GM21447 (cell line): ENCODE data around the gene UNK.

Experiments used
- ATAC-seq: cut with Tn5 transposase; IDR thresholded peaks from one replicate; pipeline ENCODE4 v1.9.1; 2021; ENCODE audit not compliant: unreplicated experiment

UNK gene

DNA sequence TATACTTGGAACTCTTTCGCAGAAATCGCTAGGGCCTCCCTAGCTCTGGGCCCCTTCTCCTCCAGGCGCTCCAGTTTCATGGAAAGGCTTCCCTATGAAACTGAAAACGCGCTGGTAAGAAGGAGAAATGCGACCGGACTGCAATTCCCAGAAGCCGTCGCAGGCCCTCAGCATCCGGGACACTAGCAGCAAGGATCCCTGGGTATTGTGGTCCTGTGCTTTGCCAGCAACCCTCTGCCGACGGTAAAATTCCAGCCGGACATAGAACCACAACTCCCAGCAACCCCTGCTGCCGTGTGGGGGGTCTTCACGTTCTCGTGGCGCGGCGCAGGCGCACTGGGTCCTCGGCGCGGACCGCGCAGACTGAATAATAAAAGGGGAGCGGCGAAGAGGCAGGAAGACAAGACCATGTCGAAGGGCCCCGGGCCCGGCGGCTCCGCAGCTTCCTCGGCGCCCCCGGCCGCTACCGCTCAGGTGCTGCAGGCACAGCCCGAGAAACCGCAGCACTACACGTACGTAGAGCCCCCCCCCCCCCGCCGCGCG lies at the start of gene UNK:
Gene UNK, plus strand, starts transcription at position 334 of the 543 bp plus-strand sequence. Its CDS starts 75 bp downstream, at position 409.
- peak; percentile 58 for ATAC-seq

DNA sequence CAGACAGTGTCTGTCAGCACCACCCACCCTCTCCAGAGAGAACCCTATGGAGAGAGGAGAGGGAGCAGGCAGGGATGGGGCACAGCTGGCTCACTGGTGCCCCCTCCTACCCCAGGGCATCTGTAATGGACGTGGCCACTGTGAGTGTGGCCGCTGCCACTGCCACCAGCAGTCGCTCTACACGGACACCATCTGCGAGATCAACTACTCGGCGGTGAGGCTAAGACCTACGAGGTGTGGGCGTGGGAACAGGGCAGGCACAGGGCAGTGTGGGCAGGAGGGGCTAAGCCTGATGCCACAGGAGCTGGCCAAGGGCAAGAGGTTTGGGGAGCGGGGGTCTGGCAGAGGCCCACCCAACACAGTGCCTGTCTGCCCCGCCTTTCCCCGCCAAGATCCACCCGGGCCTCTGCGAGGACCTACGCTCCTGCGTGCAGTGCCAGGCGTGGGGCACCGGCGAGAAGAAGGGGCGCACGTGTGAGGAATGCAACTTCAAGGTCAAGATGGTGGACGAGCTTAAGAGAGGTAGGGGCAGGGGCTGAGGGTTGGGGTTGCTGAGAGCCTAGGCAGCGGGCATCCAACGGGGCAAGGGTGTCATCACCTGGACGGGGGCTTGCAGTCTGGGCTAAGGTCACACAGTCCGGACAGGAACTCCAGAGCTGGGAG lies 48.3 kb upstream of the UNK start:
- ATAC-seq: no peak

- no peak for ATAC-seq
These were observed 47.3 kb upstream of the UNK start for GRCh38 chr17:75737133-75737962.

- no peak for ATAC-seq
These were observed 46.3 kb upstream of the UNK start for GRCh38 chr17:75738218-75738802.

- no peak for ATAC-seq
These were observed 45.4 kb upstream of the UNK start for GRCh38 chr17:75739174-75739573.

DNA sequence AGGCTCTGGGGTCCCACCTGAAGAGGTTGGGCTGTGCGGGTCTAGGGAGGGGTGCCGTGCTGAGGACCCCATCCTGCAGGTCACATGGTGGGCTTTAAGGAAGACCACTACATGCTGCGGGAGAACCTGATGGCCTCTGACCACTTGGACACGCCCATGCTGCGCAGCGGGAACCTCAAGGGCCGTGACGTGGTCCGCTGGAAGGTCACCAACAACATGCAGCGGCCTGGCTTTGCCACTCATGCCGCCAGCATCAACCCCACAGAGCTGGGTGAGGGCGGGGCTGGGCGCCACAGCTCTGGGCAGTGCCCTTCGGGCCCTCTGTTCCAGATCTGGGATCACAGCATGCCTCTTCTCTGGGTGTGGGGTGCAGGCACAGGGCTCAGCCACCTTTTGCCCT lies 44.8 kb upstream of the UNK start:
- no peak for ATAC-seq

- ATAC-seq: no peak
These were observed 44.4 kb upstream of the UNK start for GRCh38 chr17:75740215-75740614.

DNA sequence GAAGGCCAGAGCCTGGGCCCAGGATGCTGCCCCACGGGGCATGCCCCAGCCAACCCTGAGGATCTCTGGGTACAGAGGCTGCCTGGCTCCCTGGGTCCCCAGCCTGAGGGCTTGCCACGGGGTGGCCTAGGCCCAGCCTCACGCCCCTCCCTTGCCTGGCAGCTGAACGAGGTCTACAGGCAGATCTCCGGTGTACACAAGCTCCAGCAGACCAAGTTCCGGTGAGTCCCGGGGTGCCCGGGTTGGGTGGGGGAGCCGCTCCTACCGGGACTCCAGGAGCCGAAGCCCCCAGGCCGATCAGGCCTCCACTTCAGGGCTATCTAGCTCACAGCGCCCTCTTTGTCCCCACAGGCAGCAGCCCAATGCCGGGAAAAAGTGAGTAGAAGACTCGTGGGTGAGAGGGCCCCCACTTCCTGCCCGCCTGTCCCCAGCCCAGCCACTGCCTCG lies 44.0 kb upstream of the UNK start:
- no peak for ATAC-seq

- no peak for ATAC-seq
These were observed 42.3 kb upstream of the UNK start for GRCh38 chr17:75742337-75742736.

GRCh38 chr17:75743625-75744206 lies 40.9 kb upstream of the UNK start:
- no peak for ATAC-seq

DNA sequence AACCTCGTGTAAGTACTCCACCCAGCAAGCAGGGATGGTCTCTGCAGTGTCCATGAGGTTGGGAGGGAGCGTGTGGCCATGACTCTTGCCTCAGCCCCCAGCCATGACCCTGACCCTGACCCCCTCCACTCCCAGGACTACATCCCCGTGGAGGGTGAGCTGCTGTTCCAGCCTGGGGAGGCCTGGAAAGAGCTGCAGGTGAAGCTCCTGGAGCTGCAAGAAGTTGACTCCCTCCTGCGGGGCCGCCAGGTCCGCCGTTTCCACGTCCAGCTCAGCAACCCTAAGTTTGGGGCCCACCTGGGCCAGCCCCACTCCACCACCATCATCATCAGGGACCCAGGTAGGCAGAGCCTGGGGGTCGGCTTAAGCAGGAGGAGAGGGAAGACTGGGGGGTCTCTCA lies 35.9 kb upstream of the UNK start:
- ATAC-seq: no peak

DNA sequence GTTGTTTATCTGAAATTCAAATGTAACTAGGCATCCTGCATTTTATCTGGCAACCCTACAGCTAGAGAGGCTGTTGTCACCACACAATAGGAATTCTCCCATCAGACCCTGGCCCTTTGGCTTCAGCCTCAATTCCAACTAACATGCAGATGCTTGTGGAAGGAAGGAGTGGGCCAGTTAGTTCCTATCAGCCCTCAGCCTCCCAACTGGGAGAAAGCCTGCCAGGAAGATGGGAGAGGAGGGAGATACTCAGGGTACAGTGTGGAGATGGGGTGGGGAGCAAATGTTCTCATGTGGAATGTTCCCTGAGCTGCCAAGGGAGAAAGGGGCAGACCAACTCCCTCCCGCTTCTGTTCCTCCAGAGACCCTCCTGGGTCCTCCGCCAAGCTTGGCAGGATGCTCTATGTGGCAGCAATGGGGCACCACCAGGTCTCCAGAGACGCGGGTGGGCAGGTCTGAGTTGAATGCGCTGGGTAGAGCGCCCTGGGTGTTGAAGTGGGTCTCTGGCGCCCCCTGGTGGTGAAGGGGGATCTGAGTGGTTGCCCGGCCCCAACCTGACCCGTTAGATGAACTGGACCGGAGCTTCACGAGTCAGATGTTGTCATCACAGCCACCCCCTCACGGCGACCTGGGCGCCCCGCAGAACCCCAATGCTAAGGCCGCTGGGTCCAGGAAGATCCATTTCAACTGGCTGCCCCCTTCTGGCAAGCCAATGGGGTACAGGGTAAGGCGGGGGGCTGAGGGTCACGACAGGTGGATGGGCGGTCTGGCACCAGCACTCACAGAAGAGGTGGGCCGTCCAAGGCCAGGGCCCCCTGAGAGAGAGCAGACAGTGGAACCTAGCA lies 34.8 kb upstream of the UNK start:
- no peak for ATAC-seq

DNA sequence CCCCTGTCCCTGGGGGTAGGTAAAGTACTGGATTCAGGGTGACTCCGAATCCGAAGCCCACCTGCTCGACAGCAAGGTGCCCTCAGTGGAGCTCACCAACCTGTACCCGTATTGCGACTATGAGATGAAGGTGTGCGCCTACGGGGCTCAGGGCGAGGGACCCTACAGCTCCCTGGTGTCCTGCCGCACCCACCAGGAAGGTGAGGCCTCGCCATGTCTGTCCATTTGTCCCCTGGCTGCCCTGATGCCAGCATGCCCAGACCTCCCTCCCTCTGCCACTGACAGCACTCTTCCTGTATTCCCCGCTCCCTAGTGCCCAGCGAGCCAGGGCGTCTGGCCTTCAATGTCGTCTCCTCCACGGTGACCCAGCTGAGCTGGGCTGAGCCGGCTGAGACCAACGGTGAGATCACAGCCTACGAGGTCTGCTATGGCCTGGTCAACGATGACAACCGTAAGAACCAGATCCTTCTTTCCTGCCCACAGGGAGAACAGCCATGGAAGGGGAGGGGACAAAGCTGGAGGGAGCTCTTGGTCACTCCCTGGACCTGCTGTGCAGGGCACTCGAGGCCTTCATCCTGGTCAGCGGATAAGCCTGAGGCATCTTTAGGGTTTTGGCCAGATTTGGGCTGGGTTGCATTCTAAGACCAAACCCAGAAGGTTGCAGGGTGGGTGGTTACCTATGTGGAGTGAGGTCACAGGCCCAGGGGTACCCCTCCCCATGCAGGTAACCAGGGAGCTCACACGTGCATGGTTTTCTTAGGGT lies 33.8 kb upstream of the UNK start:
- ATAC-seq: no peak

DNA sequence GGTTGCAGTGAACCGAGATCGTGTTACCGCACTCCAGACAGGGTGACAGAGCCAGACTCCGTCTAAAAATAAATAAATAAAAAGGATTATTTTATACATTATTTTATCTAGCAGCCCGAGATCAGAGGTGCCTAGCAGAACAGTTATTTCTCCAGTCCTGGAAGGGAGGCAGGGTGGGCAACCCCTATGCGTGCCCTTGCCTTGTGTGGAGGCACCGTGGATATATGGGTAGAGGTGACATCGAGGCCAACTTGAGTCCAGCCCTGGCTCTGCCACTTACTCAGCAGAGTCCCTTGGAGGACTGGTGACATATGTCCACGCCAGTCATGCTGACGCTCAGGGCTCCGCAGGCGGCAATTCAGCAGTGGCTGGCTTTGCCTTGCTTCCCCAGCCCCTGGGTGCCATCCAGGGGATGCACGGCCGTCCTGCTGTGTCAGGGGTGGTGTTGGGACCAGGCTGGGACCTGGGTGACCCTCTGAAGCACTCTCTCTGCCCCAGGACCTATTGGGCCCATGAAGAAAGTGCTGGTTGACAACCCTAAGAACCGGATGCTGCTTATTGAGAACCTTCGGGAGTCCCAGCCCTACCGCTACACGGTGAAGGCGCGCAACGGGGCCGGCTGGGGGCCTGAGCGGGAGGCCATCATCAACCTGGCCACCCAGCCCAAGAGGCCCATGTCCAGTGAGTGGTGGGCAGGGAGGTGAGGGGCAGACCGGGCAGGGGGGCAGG lies 32.8 kb upstream of the UNK start:
- ATAC-seq: no peak

DNA sequence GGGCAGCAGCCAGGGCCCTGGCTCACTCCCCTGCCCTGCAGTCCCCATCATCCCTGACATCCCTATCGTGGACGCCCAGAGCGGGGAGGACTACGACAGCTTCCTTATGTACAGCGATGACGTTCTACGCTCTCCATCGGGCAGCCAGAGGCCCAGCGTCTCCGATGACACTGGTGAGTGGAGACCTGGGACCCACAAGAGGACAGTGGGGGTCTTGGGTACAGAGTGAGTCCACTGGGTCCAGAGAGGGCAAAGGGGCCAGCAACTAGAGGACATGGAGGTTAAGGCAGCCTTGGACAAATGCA lies 32.2 kb upstream of the UNK start:
- ATAC-seq: no peak

DNA sequence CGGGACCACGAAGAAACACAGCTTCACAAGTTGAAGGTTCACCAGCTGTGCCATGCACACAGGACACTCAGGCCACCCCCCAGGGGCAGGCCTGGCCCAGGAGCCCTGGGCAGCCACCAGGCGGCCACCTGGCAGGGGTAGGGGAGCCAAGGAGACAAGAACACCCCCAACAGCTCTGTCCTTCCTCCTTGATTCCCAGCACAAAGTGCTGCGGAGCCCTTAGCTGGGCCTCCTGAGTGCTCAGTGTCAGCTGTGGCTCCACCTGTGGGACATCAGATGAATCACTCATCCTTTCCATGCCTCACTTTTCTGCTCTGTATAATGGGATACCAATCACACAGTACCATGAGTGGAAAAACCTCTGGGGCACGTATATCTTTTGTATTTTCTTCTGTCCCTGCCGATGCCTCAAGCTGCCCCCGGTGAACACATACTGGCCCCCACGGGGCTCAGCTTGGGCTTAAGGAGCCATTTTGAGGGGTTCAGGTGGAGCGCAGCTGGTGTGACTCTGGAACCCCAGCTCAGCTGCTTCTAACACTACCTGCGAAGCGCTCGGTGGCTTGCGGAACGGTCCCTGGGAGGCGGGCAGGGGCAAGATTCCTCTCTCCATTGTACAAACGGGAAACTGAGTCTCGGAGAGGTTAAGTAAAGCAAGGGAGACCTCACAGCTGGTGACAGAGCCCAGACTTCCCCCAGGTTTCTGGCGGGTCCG lies 31.6 kb upstream of the UNK start:
- ATAC-seq: no peak

- ATAC-seq: peak; percentile 52
These were observed 30.9 kb upstream of the UNK start for GRCh38 chr17:75753514-75754377.
